ENCODE results near the gene ASB2. TPM values are rescaled to one million over a fixed set of nuclear protein-coding genes. Genes with fewer than 3 reads are reported as not detected.

Gene ASB2
- polyA plus RNA-seq, 2 donors, result 4.5 to 4.7 TPM

DNA sequence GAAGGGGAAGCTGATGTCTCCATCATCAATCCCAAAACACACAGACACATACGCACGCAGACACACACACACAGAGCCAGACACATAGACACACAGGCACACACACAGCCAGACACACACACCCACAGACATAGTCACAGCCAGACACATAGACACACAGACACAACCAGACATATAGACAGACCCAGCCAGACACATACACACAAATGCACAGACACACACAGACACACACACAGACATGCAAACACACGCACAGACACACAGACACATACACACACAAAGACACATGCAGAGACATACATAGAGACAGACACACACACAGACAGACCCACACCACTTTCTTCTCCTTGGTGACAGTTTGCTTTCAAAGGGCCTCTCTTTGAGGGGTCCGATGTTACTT is 27.0 kb upstream of the ASB2 start:
- no peaks in the 10 kb centered on the region for H3K9me3 ChIP-seq (ENCODE audit: control insufficient read depth in 2 of 2, insufficient read depth in 1 of 2, low read depth in 1 of 2, low read length in 1 of 2)
- no peaks in the 10 kb centered on the region for H3K27me3 ChIP-seq (ENCODE audit: control insufficient read depth in 1 of 2, insufficient read depth in 2 of 2, low read length in 2 of 2)
- H3K27ac ChIP-seq (ENCODE audit: low read depth in 2 of 2, low read length in 1 of 2), result no peak overlapping the region
- WGBS, 2 donors, result 76 to 94% methylated on average over 4 of the region's 4 CpGs
- H3K4me3 ChIP-seq (ENCODE audit: low read depth in 1 of 2, low read length in 2 of 2), result no peak overlapping the region
- peaks cover 5 to 6% of the 10 kb centered on the region in 2 donors for H3K4me1 ChIP-seq (ENCODE audit: control insufficient read depth in 2 of 2, insufficient read depth in 2 of 2, low read length in 1 of 2)
- no peaks in the 10 kb centered on the region for H3K36me3 ChIP-seq (ENCODE audit: control insufficient read depth in 2 of 2, insufficient read depth in 2 of 2, low read length in 1 of 2)

DNA sequence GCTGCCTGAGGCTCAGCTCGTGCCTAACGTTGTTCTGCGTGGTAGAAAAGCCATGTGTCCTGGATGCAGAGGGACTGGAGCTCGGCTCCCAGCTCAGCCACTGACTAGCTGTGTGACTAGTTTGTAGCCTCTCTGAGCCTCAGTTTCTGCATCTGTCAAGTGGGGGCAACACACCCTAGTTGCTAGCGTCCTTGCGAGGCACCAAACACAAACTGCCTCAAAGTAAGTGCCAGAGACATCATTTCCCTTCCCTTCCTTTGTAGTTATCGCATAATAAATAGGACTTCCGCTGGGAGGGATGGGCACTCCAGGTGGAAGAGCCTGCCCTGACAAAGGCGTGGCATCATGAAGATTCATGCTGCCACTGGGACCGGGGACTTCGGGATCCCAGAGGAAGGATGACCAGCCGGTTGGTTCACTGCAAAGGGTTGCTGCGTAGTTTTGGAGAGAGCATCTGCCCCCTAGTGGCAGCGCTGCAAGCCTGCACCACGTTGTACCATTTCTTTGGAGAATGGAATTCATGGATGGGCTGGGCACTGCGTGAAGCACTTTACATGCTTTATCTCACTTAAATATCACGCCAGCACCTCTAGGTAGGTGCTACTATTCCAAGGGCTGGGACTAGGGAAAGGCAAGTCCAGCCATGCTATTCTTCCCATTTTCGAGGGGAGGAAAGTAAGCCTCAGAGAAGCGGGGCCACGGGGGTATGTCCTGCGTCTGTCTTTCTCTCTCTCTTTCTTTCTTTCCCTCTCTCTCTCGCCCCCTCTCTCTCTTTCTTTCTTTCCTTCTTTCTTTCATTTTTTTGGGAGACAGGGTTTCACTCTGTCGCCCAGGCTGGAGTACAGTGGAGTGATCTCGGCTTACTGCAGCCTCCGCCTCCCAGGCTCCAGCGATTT is 25.4 kb upstream of the ASB2 start:
- H3K27me3 ChIP-seq (ENCODE audit: control insufficient read depth in 1 of 2, insufficient read depth in 2 of 2, low read length in 2 of 2), result no peaks in the 10 kb centered on the region
- H3K9me3 ChIP-seq (ENCODE audit: control insufficient read depth in 2 of 2, insufficient read depth in 1 of 2, low read depth in 1 of 2, low read length in 1 of 2), result no peaks in the 10 kb centered on the region
- H3K4me3 ChIP-seq (ENCODE audit: low read depth in 1 of 2, low read length in 2 of 2), result no peak overlapping the region
- H3K36me3 ChIP-seq (ENCODE audit: control insufficient read depth in 2 of 2, insufficient read depth in 2 of 2, low read length in 1 of 2), result no peaks in the 10 kb centered on the region
- H3K4me1 ChIP-seq (ENCODE audit: control insufficient read depth in 2 of 2, insufficient read depth in 2 of 2, low read length in 1 of 2), result peaks cover 5 to 6% of the 10 kb centered on the region in 2 donors
- H3K27ac ChIP-seq (ENCODE audit: low read depth in 2 of 2, low read length in 1 of 2), result no peak overlapping the region
- WGBS, 2 donors, result 38 to 44% methylated on average over 26 of the region's 26 CpGs

DNA sequence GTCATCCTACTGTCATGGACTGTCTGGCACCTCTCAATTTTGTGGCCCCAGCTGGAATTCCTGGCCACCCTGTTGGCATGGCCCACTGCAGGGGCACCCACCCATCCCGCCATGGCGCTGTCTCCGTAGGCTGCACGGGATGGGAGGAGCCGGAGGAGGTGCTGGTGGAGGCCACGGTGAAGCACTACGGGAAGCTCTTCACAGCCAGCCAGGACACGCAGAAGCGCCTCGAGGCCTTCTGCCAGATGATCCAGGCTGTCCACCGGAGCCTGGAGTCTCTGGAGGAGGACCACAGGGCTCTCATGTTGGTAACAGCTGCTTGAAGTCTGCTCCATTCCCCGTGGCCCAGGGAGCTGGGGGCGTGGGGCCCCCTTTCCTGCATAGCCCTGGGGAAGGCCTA is 24.6 kb upstream of the ASB2 start:
- Histone ChIP-seq H3K27me3 (ENCODE audit: control insufficient read depth in 1 of 2, insufficient read depth in 2 of 2, low read length in 2 of 2) (no peaks in the 10 kb centered on the region), H3K9me3 (ENCODE audit: control insufficient read depth in 2 of 2, insufficient read depth in 1 of 2, low read depth in 1 of 2, low read length in 1 of 2) (no peaks in the 10 kb centered on the region), H3K27ac (ENCODE audit: low read depth in 2 of 2, low read length in 1 of 2) (no peak overlapping the region), H3K4me1 (ENCODE audit: control insufficient read depth in 2 of 2, insufficient read depth in 2 of 2, low read length in 1 of 2) (peaks cover 5 to 6% of the 10 kb centered on the region in 2 donors), H3K4me3 (ENCODE audit: low read depth in 1 of 2, low read length in 2 of 2) (no peak overlapping the region), H3K36me3 (ENCODE audit: control insufficient read depth in 2 of 2, insufficient read depth in 2 of 2, low read length in 1 of 2) (no peaks in the 10 kb centered on the region)
- WGBS, 2 donors, result 44 to 72% methylated on average over 7 to 13 of the region's 13 CpGs

DNA sequence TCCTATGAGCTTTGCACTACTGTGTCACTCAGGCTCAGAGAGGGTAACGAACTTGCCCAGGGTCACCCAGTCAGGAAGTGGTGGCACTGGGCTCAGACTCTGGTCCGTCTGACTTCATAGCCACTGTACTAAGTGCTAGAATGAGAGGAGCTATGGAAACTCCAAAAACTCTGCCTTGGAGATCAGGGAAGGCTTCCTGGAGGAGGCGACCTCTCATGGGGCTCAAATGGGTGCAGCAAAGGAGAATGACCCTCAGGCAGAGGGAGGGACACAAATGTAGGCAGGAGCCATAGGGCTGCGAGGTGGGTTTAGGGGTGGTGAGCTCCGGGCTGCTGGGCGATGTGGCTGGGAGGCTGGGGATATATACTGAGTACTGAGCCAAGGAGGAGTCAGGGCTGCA is 23.9 kb upstream of the ASB2 start:
- 85 to 86% methylated on average over 6 of the region's 6 CpGs for WGBS, 2 donors
- no peak overlapping the region for H3K27ac ChIP-seq (ENCODE audit: low read depth in 2 of 2, low read length in 1 of 2)
- H3K27me3 ChIP-seq (ENCODE audit: control insufficient read depth in 1 of 2, insufficient read depth in 2 of 2, low read length in 2 of 2), result no peaks in the 10 kb centered on the region
- no peak overlapping the region for H3K4me3 ChIP-seq (ENCODE audit: low read depth in 1 of 2, low read length in 2 of 2)
- no peaks in the 10 kb centered on the region for H3K36me3 ChIP-seq (ENCODE audit: control insufficient read depth in 2 of 2, insufficient read depth in 2 of 2, low read length in 1 of 2)
- no peaks in the 10 kb centered on the region for H3K9me3 ChIP-seq (ENCODE audit: control insufficient read depth in 2 of 2, insufficient read depth in 1 of 2, low read depth in 1 of 2, low read length in 1 of 2)
- peaks cover 5 to 6% of the 10 kb centered on the region in 2 donors for H3K4me1 ChIP-seq (ENCODE audit: control insufficient read depth in 2 of 2, insufficient read depth in 2 of 2, low read length in 1 of 2)

DNA sequence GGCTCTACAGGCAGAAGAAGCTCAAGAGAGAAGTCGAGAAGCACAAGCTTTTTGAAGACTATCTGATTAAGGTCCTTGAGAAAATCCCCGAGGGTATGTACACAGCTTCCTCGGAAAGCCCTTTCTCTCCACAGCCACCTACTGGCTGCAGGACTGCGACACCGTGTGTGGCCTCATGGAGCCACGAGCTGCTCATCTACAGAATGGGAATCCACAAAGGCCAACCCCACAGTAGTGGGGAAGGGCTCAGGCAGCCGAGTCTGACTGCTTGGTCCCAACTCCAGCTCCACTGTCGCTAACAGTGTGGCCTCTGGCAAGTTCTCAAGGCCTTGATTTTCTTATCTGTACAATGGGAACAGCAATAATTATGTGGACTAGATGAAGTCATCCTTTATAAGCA is 23.2 kb upstream of the ASB2 start:
- WGBS, 2 donors, result 63 to 75% methylated on average over 8 of the region's 8 CpGs
- no peaks in the 10 kb centered on the region for H3K27me3 ChIP-seq (ENCODE audit: control insufficient read depth in 1 of 2, insufficient read depth in 2 of 2, low read length in 2 of 2)
- H3K4me3 ChIP-seq (ENCODE audit: low read depth in 1 of 2, low read length in 2 of 2), result no peak overlapping the region
- H3K9me3 ChIP-seq (ENCODE audit: control insufficient read depth in 2 of 2, insufficient read depth in 1 of 2, low read depth in 1 of 2, low read length in 1 of 2), result no peaks in the 10 kb centered on the region
- H3K27ac ChIP-seq (ENCODE audit: low read depth in 2 of 2, low read length in 1 of 2), result no peak overlapping the region
- H3K4me1 ChIP-seq (ENCODE audit: control insufficient read depth in 2 of 2, insufficient read depth in 2 of 2, low read length in 1 of 2), result peaks cover 5 to 6% of the 10 kb centered on the region in 2 donors
- H3K36me3 ChIP-seq (ENCODE audit: control insufficient read depth in 2 of 2, insufficient read depth in 2 of 2, low read length in 1 of 2), result no peaks in the 10 kb centered on the region

DNA sequence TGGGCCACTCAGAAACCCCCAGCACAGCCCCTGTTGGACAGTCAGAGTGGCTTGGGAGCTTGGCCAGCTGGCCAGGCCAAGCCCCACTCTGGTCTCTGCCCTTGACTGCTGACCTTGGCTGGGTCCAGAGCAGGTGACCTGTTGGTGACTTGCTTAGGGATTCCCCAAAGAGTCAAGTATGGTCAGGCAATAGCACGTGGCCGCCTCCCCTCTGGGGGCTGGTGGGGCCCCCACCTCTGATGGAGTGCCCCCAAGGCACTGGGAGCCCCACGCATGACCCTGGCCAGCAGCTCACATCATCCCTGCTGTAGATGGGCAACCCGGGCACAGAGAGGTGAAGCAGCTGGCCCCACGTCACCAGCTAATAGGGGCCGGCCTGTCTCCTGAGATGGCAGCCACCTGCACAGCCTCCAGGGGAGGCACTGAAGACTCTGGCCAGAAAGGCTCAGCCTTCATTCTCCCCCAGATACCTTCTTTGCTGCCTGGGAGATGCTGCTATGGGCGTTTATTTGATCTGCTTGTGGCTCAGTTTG is 22.6 kb upstream of the ASB2 start:
- Histone ChIP-seq H3K27ac (ENCODE audit: low read depth in 2 of 2, low read length in 1 of 2) (no peak overlapping the region), H3K36me3 (ENCODE audit: control insufficient read depth in 2 of 2, insufficient read depth in 2 of 2, low read length in 1 of 2) (no peaks in the 10 kb centered on the region), H3K4me1 (ENCODE audit: control insufficient read depth in 2 of 2, insufficient read depth in 2 of 2, low read length in 1 of 2) (peaks cover 5 to 6% of the 10 kb centered on the region in 2 donors), H3K9me3 (ENCODE audit: control insufficient read depth in 2 of 2, insufficient read depth in 1 of 2, low read depth in 1 of 2, low read length in 1 of 2) (no peaks in the 10 kb centered on the region), H3K4me3 (ENCODE audit: low read depth in 1 of 2, low read length in 2 of 2) (no peak overlapping the region), H3K27me3 (ENCODE audit: control insufficient read depth in 1 of 2, insufficient read depth in 2 of 2, low read length in 2 of 2) (no peaks in the 10 kb centered on the region)
- 84 to 89% methylated on average over 7 of the region's 7 CpGs for WGBS, 2 donors

DNA sequence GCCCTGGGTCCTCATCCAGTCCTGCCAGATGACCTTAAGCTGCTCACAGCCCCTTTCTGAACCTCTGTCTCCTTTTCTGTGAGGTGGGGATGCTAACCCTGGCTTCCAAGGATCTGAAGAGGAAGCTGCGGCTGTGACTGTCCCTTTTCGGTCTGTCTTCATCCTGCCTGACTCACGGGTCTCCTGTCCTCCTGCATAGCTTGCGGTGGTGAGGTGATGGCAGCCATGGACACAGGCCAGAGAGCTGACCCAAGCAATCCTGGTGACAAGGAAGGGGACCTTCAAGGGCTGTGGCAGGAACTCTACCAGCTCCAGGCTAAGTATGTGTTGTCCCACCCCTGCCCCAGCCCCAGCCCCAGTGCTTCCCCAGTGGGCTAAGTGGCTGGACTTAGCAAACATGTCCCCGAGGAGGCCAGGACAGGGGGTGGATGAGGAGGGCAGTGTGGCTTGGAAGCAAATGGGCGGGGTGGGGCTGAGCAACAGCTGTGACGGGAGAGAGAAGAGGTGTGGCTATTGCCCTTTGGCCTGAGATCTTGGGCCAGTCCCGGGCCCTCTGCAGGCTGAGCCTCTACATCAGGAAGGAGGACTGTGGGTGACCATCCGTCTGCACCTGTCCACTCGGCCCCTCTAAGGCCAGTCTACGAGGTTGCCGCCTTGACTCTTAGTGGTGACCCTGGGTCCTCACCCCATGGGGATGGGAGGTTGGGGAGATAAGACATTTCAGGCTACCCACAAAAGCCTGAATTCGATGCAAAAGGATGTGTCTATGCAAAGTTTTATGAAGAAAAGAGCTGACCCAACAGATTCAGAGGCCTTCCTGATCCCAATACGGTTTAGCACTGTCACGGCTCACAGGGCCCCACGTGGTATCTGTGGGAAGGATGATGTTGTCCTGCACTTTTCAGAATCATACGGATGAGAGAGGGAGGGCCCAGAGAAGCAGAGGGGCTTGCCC is 21.8 kb upstream of the ASB2 start:
- 85 to 87% methylated on average over 17 of the region's 17 CpGs for WGBS, 2 donors
- peaks cover 5 to 6% of the 10 kb centered on the region in 2 donors for H3K4me1 ChIP-seq (ENCODE audit: control insufficient read depth in 2 of 2, insufficient read depth in 2 of 2, low read length in 1 of 2)
- H3K9me3 ChIP-seq (ENCODE audit: control insufficient read depth in 2 of 2, insufficient read depth in 1 of 2, low read depth in 1 of 2, low read length in 1 of 2), result no peaks in the 10 kb centered on the region
- no peak overlapping the region for H3K4me3 ChIP-seq (ENCODE audit: low read depth in 1 of 2, low read length in 2 of 2)
- H3K27ac ChIP-seq (ENCODE audit: low read depth in 2 of 2, low read length in 1 of 2), result no peak overlapping the region
- no peaks in the 10 kb centered on the region for H3K36me3 ChIP-seq (ENCODE audit: control insufficient read depth in 2 of 2, insufficient read depth in 2 of 2, low read length in 1 of 2)
- no peaks in the 10 kb centered on the region for H3K27me3 ChIP-seq (ENCODE audit: control insufficient read depth in 1 of 2, insufficient read depth in 2 of 2, low read length in 2 of 2)

DNA sequence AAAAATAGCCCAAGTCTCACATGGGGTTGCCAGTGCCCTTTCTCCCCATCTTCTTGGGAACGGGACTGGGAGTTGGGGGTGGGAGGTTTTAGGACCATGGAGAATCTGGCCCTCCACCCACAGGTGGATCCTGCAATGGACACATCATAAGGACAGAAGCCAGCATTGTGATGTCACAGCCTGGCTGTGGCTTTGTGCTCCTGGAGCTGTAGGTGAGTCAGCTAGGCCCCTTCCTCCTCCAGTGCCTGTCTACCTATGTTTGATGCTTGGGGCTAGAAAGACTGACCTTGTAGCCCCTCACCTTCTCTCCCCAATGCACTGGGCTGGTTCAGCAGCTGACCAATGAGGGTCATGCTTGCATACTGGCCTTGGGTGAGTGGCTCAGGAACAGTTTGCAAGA is 20.7 kb upstream of the ASB2 start, which contains the start of gene CCDC197:
TSS of gene CCDC197 (plus strand) at position 220 of the 400 bp plus-strand sequence. CDS start 831 bp downstream, outside the sequence.
- Histone ChIP-seq H3K9me3 (ENCODE audit: control insufficient read depth in 2 of 2, insufficient read depth in 1 of 2, low read depth in 1 of 2, low read length in 1 of 2) (no peaks in the 10 kb centered on the region), H3K27me3 (ENCODE audit: control insufficient read depth in 1 of 2, insufficient read depth in 2 of 2, low read length in 2 of 2) (no peaks in the 10 kb centered on the region), H3K36me3 (ENCODE audit: control insufficient read depth in 2 of 2, insufficient read depth in 2 of 2, low read length in 1 of 2) (no peaks in the 10 kb centered on the region), H3K27ac (ENCODE audit: low read depth in 2 of 2, low read length in 1 of 2) (peak within 1 kb of the TSS in 1 of 2 donors; percentile 28), H3K4me3 (ENCODE audit: low read depth in 1 of 2, low read length in 2 of 2) (no peak within 1 kb of the TSS), H3K4me1 (ENCODE audit: control insufficient read depth in 2 of 2, insufficient read depth in 2 of 2, low read length in 1 of 2) (peaks cover 5 to 6% of the 10 kb centered on the region in 2 donors)
- 73 to 90% methylated on average over 1 of the region's 1 CpG for WGBS, 2 donors

DNA sequence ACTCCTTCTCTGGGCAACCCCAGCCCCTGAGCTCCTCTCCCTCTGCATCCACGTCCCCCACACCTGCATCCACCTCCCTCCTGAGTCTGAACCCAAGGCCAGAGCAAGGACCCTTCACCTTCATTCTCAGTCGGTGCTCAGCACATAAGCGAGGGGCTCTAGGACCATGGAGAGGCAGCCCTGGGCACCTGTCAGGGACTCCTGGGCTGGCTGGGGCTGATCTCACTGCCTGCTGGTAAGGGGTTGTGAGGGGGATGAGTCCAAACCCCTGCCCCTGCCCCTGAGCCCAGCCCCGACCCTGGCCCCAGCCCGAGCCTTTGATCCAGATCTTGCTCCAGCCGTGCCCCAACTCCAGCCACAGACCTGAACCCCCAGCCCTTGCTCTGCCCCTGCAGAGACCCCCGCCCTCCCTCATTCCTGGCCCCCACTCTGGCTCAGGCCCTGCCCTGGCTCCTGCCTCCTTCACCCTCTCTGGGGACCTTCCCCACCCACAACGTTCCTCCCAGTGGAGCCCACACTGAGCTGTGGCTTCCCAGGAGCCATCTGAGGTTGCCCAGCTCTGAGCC is 19.8 kb upstream of the ASB2 start:
- 61 to 71% methylated on average over 7 to 8 of the region's 8 CpGs for WGBS, 2 donors
- H3K27ac ChIP-seq (ENCODE audit: low read depth in 2 of 2, low read length in 1 of 2), result peak overlapping the region in 1 of 2 donors; percentile 28
- H3K4me3 ChIP-seq (ENCODE audit: low read depth in 1 of 2, low read length in 2 of 2), result no peak overlapping the region
- peaks cover under 1 to 4% of the 10 kb centered on the region in 2 donors for H3K4me1 ChIP-seq (ENCODE audit: control insufficient read depth in 2 of 2, insufficient read depth in 2 of 2, low read length in 1 of 2)
- no peaks in the 10 kb centered on the region for H3K36me3 ChIP-seq (ENCODE audit: control insufficient read depth in 2 of 2, insufficient read depth in 2 of 2, low read length in 1 of 2)
- no peaks in the 10 kb centered on the region for H3K9me3 ChIP-seq (ENCODE audit: control insufficient read depth in 2 of 2, insufficient read depth in 1 of 2, low read depth in 1 of 2, low read length in 1 of 2)
- H3K27me3 ChIP-seq (ENCODE audit: control insufficient read depth in 1 of 2, insufficient read depth in 2 of 2, low read length in 2 of 2), result no peaks in the 10 kb centered on the region

Data from esophagus (tissue), 2 donors.